Chondrocyte (in vitro differentiated cells): Measurements from ENCODE around the gene TAGLN3. TPM values are rescaled to one million over a fixed set of nuclear protein-coding genes. Genes with fewer than 3 reads are reported as not detected.

Experiments used
- DNase-seq: peaks from one replicate; pipeline ENCODE4 v3.0.0; 2021; ENCODE audit warnings: mixed read lengths, low spot score
- H3K27ac Mint-ChIP-seq: one replicate; pipeline ENCODE4 v1.8.0; 2021; ENCODE audit warnings: mild to moderate bottlenecking, moderate library complexity, mixed read lengths; ENCODE audit not compliant: unreplicated experiment
- H3K27me3 Mint-ChIP-seq: 2 replicates; pipeline ENCODE4 v1.8.0; 2021; ENCODE audit warnings: low read depth, mixed read lengths
- H3K36me3 Mint-ChIP-seq: 2 replicates; pipeline ENCODE4 v1.8.0; 2021; ENCODE audit warnings: low read depth, mixed read lengths
- H3K4me1 Mint-ChIP-seq: 2 replicates; pipeline ENCODE4 v1.8.0; 2021; ENCODE audit warnings: low read depth, mild to moderate bottlenecking, mixed read lengths
- H3K4me3 Mint-ChIP-seq: one replicate; pipeline ENCODE4 v1.8.0; 2021; ENCODE audit warnings: mild to moderate bottlenecking, moderate library complexity, mixed read lengths; ENCODE audit not compliant: unreplicated experiment
- H3K9me3 Mint-ChIP-seq: 2 replicates; pipeline ENCODE4 v1.8.0; 2021; ENCODE audit warnings: low read depth, mixed read lengths
- total RNA-seq: library from RNA; stranded (reverse); gene quantifications from 3 replicates; pipeline ENCODE4 v1.2.1, GENCODE V29; 2021
- TF ChIP-seq, protein P1 (sequence below): fragments of 200-600 bp; sonication (generic); IDR thresholded peaks from 2 replicates; pipeline ENCODE4 v1.5.0; 2021; ENCODE audit warnings: antibody characterized with exemption, mild to moderate bottlenecking, moderate library complexity

TAGLN3 gene
- total RNA-seq, 1 donor from 2014 or later = not detected

DNA sequence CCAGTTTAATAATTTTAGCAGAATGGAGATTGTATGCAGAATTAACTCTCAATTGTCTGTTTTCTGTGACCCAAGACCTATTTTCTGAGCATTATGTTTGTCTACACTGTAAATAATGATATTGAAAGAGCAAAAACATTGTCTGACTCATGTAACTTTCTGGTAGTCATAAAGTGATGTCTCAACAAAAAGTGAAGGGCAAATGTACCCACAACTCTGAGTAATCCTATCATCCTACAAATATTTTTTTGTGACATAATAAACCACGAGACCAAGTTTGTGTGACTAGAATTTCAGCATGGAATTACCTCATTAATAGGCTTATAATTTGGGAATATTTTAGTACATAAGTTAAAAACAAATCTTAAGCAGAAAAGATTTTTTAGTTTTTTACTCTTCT is 35.3 kb upstream of the TAGLN3 start:
- H3K9me3 Mint-ChIP-seq = no peaks in the 10 kb centered on the region
- peaks cover 23% of the 10 kb centered on the region for H3K4me1 Mint-ChIP-seq
- no peak for DNase-seq
- H3K36me3 Mint-ChIP-seq = peaks cover 29% of the 10 kb centered on the region
- TF ChIP-seq, protein P1, sequence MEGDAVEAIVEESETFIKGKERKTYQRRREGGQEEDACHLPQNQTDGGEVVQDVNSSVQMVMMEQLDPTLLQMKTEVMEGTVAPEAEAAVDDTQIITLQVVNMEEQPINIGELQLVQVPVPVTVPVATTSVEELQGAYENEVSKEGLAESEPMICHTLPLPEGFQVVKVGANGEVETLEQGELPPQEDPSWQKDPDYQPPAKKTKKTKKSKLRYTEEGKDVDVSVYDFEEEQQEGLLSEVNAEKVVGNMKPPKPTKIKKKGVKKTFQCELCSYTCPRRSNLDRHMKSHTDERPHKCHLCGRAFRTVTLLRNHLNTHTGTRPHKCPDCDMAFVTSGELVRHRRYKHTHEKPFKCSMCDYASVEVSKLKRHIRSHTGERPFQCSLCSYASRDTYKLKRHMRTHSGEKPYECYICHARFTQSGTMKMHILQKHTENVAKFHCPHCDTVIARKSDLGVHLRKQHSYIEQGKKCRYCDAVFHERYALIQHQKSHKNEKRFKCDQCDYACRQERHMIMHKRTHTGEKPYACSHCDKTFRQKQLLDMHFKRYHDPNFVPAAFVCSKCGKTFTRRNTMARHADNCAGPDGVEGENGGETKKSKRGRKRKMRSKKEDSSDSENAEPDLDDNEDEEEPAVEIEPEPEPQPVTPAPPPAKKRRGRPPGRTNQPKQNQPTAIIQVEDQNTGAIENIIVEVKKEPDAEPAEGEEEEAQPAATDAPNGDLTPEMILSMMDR = no peak
- no peak overlapping the region for H3K4me3 Mint-ChIP-seq
- no peak overlapping the region for H3K27ac Mint-ChIP-seq
- H3K27me3 Mint-ChIP-seq = no peaks in the 10 kb centered on the region

DNA sequence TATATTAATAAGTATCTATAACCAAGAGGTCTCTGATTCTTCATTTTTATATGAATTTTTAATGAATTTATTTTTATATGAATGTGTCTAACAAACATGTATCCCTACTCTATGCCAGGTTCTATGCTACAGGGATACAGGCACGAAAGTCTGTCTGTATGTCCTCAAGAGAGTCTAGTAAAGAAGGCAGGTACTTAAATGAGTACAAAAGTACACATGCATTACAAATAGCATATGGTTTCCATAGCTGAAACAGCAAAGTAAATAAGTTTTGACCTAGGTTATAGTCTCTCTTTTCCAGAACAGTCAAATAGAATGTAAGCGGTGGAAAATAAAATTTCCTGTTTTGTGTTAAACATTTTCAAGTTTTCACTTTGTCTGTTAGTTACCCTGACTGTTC is 33.2 kb upstream of the TAGLN3 start:
- Mint-ChIP-seq H3K27me3 (no peaks in the 10 kb centered on the region), H3K27ac (no peak overlapping the region), H3K4me1 (peaks cover 23% of the 10 kb centered on the region), H3K4me3 (no peak overlapping the region), H3K9me3 (no peaks in the 10 kb centered on the region), H3K36me3 (peaks cover 27% of the 10 kb centered on the region)
- no peak for DNase-seq
- TF ChIP-seq, protein P1 = no peak

DNA sequence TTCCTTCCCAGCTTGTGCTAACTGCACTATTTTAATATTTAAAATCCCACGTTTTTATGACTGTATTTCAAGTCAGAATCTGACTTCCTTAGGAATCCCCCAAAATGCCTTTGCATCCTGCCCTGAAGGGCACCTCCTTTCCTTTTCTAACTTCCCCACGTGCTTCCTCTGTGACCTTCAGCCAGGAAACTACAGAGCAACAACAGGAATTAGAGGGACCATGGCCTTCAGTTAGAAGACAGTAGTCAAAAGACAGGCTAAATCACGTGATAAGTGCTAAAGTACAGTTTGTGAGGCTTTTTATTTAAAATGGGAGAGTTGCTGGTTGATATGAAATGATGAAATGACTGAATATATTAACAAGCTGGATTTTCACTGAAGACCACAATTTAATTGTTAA is 31.7 kb upstream of the TAGLN3 start:
- H3K36me3 Mint-ChIP-seq = peaks cover 25% of the 10 kb centered on the region
- H3K27ac Mint-ChIP-seq = peak overlapping the region; percentile 86
- H3K9me3 Mint-ChIP-seq = no peaks in the 10 kb centered on the region
- DNase-seq = no peak
- TF ChIP-seq, protein P1 = no peak
- no peaks in the 10 kb centered on the region for H3K27me3 Mint-ChIP-seq
- H3K4me3 Mint-ChIP-seq = no peak overlapping the region
- H3K4me1 Mint-ChIP-seq = peaks cover 23% of the 10 kb centered on the region

DNA sequence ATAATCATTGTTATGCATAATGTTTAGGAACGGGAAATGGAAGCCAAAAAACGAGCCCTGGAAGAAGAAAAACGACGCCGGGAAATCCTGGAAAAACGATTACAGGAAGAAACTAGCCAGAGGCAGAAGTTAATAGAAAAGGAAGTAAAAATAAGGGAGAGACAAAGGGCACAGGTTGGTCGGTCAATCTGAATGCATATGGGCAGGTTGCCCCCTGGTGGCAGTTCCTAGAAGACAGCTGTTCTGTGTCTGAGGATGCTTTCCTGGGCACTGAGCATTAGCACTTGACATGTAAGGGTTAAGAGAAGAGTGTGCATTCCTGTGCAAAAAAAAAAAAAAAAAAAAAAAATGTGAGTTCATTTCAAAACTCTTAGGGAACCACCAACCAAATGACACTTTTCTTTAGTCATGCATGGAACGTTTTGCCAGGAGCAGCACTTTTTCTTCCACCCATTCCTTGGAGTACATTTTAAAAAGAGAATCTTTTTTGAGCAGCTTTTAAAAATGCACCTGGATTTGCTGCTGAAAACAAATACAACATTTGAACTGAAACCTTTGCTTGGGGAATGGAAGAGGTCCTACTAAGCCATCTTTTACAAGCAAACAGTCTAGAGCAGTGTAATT is 31.0 kb upstream of the TAGLN3 start:
- Mint-ChIP-seq H3K9me3 (no peaks in the 10 kb centered on the region), H3K4me1 (peaks cover 23% of the 10 kb centered on the region), H3K27ac (peak overlapping the region; percentile 78), H3K4me3 (no peak overlapping the region), H3K36me3 (peaks cover 28% of the 10 kb centered on the region), H3K27me3 (no peaks in the 10 kb centered on the region)
- TF ChIP-seq, protein P1 = peak; percentile 97
- no peak for DNase-seq

DNA sequence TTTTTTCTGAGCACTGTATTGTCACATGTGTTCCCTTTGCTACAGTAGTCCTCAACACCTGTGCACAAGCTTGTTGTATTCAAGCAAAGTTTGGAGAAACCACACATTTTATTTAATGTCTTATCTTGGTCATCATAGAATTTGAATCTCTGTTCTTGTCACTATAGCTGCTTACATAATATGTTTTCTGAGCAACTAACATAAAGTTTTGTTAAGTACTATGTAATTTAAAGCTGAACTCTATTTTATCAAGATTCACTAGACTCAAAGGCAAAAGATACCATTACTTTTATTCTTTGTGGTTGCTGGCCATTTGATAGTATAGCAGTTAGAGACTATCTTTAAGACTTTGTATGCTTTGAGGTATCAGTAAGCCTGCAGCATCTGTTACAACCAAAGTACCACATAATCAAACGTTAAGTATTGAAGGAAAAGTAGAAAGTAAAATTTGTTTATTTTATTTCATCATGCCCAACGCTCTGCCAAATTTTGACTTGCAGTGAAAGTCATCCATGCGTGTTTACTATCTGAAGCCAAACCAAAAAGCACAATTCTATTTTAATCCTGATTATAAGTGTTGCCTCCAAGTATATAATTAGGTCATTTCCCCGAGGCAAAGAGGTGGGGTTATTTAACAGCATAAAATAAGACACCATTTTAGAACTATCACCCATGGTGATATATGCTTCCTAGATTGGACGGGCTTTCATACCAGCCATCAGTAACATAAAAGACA is 30.2 kb upstream of the TAGLN3 start:
- no peak for DNase-seq

More for the DNA sequence above, 30.2 kb upstream of the TAGLN3 start:
- TF ChIP-seq, protein P1 = no peak
- no peaks in the 10 kb centered on the region for H3K9me3 Mint-ChIP-seq
- H3K36me3 Mint-ChIP-seq = peaks cover 29% of the 10 kb centered on the region
- H3K4me1 Mint-ChIP-seq = peaks cover 17% of the 10 kb centered on the region
- no peak overlapping the region for H3K4me3 Mint-ChIP-seq
- H3K27me3 Mint-ChIP-seq = no peaks in the 10 kb centered on the region
- H3K27ac Mint-ChIP-seq = peak overlapping the region; percentile 78
